Natural killer cell treated with Interleukin-12 subunit alpha and Interleukin-12 subunit beta and Interleukin-15 and Interleukin-18, amount 100 ng/mL, for 72 hours (primary cell): ENCODE data around the gene RAC3. TPM values are rescaled to one million over a fixed set of nuclear protein-coding genes. Genes with fewer than 3 reads are reported as not detected.

ENCODE experiments used
- ATAC-seq, 2 donors: fragments of 150-1000 bp; cut with Tn5 transposase in 1 of 2; sonication (Bioruptor Pico), chemical (Tn5 transposase) in 1 of 2; 2 replicates each; pipeline ENCODE4 v1.10.0; 2021
- DNase-seq: peaks from one replicate; pipeline ENCODE4 v3.0.0; 2022; ENCODE audit warnings: low spot score
- H3K27ac Mint-ChIP-seq, 2 donors: 1 replicate in 1 of 2; 2 replicates in 1 of 2; pipeline ENCODE4 v1.8.0; 2022; ENCODE audit warnings: mixed read lengths in 2 of 2, mild to moderate bottlenecking in 1 of 2, moderate library complexity in 1 of 2
- H3K27me3 Mint-ChIP-seq, 2 donors: 1 replicate in 1 of 2; 2 replicates in 1 of 2; pipeline ENCODE4 v1.8.0; 2022; ENCODE audit warnings: mixed read lengths in 2 of 2
- H3K36me3 Mint-ChIP-seq: one replicate; pipeline ENCODE4 v1.8.0; 2022; ENCODE audit warnings: mixed read lengths
- H3K4me1 Mint-ChIP-seq, 2 donors: 1 replicate in 1 of 2; 2 replicates in 1 of 2; pipeline ENCODE4 v1.8.0; 2022; ENCODE audit warnings: low read depth in 2 of 2, mixed read lengths in 2 of 2, mild to moderate bottlenecking in 1 of 2
- H3K4me3 Mint-ChIP-seq: one replicate; pipeline ENCODE4 v1.8.0; 2022; ENCODE audit warnings: mixed read lengths
- H3K9me3 Mint-ChIP-seq: 2 replicates; pipeline ENCODE4 v1.8.0; 2022; ENCODE audit warnings: mixed read lengths
- total RNA-seq, 2 donors: library from RNA; stranded (reverse); gene quantifications; one replicate each; pipeline ENCODE4 v1.2.3, GENCODE V29; 2022

The RAC3 gene
- total RNA-seq: 1 to 10 TPM; 3.0 to 6.1 TPM

GRCh38 chr17:82031303-82031884 lies at the start of gene RAC3:
Gene RAC3, plus strand, starts transcription at chr17:82031678. Its CDS starts 84 bp downstream, at chr17:82031762.
- DNase-seq: no peak
- no peaks in the 10 kb centered on the region for H3K9me3 Mint-ChIP-seq
- H3K27ac Mint-ChIP-seq: no peak within 1 kb of the TSS
- H3K27me3 Mint-ChIP-seq: no peaks in the 10 kb centered on the region
- H3K4me3 Mint-ChIP-seq: peak within 1 kb of the TSS; percentile 85
- peaks cover 11 to 13% of the 10 kb centered on the region in 2 donors for H3K4me1 Mint-ChIP-seq
- ATAC-seq: peak; percentile 7 to 28
- H3K36me3 Mint-ChIP-seq: no peaks in the 10 kb centered on the region

GRCh38 chr17:81983011-81983638 lies 48.4 kb upstream of the RAC3 start:
- H3K4me3 Mint-ChIP-seq: no peak overlapping the region
- ATAC-seq: no peak
- peaks cover 13 to 26% of the 10 kb centered on the region in 2 donors for H3K4me1 Mint-ChIP-seq
- no peak for DNase-seq
- no peak overlapping the region for H3K27ac Mint-ChIP-seq
- no peaks in the 10 kb centered on the region for H3K27me3 Mint-ChIP-seq
- no peaks in the 10 kb centered on the region for H3K9me3 Mint-ChIP-seq
- H3K36me3 Mint-ChIP-seq: peaks cover 4% of the 10 kb centered on the region

- Mint-ChIP-seq H3K4me1 (peaks cover 13 to 21% of the 10 kb centered on the region in 2 donors), H3K9me3 (no peaks in the 10 kb centered on the region), H3K4me3 (no peak overlapping the region), H3K36me3 (peaks cover 4% of the 10 kb centered on the region), H3K27me3 (no peaks in the 10 kb centered on the region), H3K27ac (no peak overlapping the region)
- ATAC-seq (no peak), DNase-seq (no peak)
Observed at GRCh38 chr17:81983639-81984373, 47.7 kb upstream of the RAC3 start.

- Mint-ChIP-seq H3K9me3 (no peaks in the 10 kb centered on the region), H3K36me3 (peaks cover 4% of the 10 kb centered on the region), H3K27ac (no peak overlapping the region), H3K27me3 (no peaks in the 10 kb centered on the region), H3K4me1 (peaks cover 6 to 13% of the 10 kb centered on the region in 2 donors), H3K4me3 (no peak overlapping the region)
- DNase-seq: no peak
- ATAC-seq: peak in 1 of 2 donors; percentile 28
Observed at GRCh38 chr17:81984773-81985410, 46.6 kb upstream of the RAC3 start.

- Mint-ChIP-seq H3K27me3 (no peaks in the 10 kb centered on the region), H3K4me3 (no peak overlapping the region), H3K36me3 (peaks cover 4% of the 10 kb centered on the region), H3K9me3 (no peaks in the 10 kb centered on the region), H3K4me1 (peaks cover 0 to 13% of the 10 kb centered on the region in 2 donors), H3K27ac (no peak overlapping the region)
- DNase-seq (no peak), ATAC-seq (no peak)
Observed at GRCh38 chr17:81986606-81987005, 44.9 kb upstream of the RAC3 start.

- no peaks in the 10 kb centered on the region for H3K9me3 Mint-ChIP-seq
- no peak overlapping the region for H3K27ac Mint-ChIP-seq
- H3K27me3 Mint-ChIP-seq: no peaks in the 10 kb centered on the region
- H3K4me1 Mint-ChIP-seq: peaks cover 0 to 13% of the 10 kb centered on the region in 2 donors
- H3K4me3 Mint-ChIP-seq: no peak overlapping the region
- ATAC-seq (no peak), DNase-seq (no peak)
- H3K36me3 Mint-ChIP-seq: peaks cover 4% of the 10 kb centered on the region
Observed at GRCh38 chr17:81987161-81987770, 44.2 kb upstream of the RAC3 start.

GRCh38 chr17:81990836-81991683 lies 40.4 kb upstream of the RAC3 start:
- ATAC-seq (no peak), DNase-seq (no peak)
- H3K4me3 Mint-ChIP-seq: no peak overlapping the region
- H3K4me1 Mint-ChIP-seq: peaks cover 0 to 9% of the 10 kb centered on the region in 2 donors
- H3K27ac Mint-ChIP-seq: no peak overlapping the region
- no peaks in the 10 kb centered on the region for H3K36me3 Mint-ChIP-seq
- no peaks in the 10 kb centered on the region for H3K27me3 Mint-ChIP-seq
- no peaks in the 10 kb centered on the region for H3K9me3 Mint-ChIP-seq

- Mint-ChIP-seq H3K36me3 (no peaks in the 10 kb centered on the region), H3K4me1 (peaks cover 0 to 6% of the 10 kb centered on the region in 2 donors), H3K4me3 (no peak overlapping the region), H3K9me3 (no peaks in the 10 kb centered on the region), H3K27ac (no peak overlapping the region), H3K27me3 (no peaks in the 10 kb centered on the region)
- no peak for DNase-seq
- no peak for ATAC-seq
Observed at GRCh38 chr17:81991684-81992305, 39.7 kb upstream of the RAC3 start.

- Mint-ChIP-seq H3K4me3 (no peak overlapping the region), H3K36me3 (no peaks in the 10 kb centered on the region), H3K9me3 (no peaks in the 10 kb centered on the region), H3K27ac (no peak overlapping the region), H3K27me3 (no peaks in the 10 kb centered on the region), H3K4me1 (peaks cover 0 to 4% of the 10 kb centered on the region in 2 donors)
- DNase-seq (no peak), ATAC-seq (no peak)
Observed at GRCh38 chr17:81992306-81993102, 39.0 kb upstream of the RAC3 start.

GRCh38 chr17:81993729-81994592 lies 37.5 kb upstream of the RAC3 start:
- H3K36me3 Mint-ChIP-seq: no peaks in the 10 kb centered on the region
- H3K27me3 Mint-ChIP-seq: no peaks in the 10 kb centered on the region
- ATAC-seq: no peak
- no peaks in the 10 kb centered on the region for H3K9me3 Mint-ChIP-seq
- no peak overlapping the region for H3K4me3 Mint-ChIP-seq
- H3K27ac Mint-ChIP-seq: no peak overlapping the region
- peaks cover 0 to 4% of the 10 kb centered on the region in 2 donors for H3K4me1 Mint-ChIP-seq
- no peak for DNase-seq

GRCh38 chr17:81994593-81995462 lies 36.6 kb upstream of the RAC3 start:
- H3K4me3 Mint-ChIP-seq: no peak overlapping the region
- H3K36me3 Mint-ChIP-seq: no peaks in the 10 kb centered on the region

More at GRCh38 chr17:81994593-81995462, 36.6 kb upstream of the RAC3 start:
- no peaks in the 10 kb centered on the region for H3K27me3 Mint-ChIP-seq
- no peak overlapping the region for H3K27ac Mint-ChIP-seq
- DNase-seq (no peak), ATAC-seq (no peak)
- H3K4me1 Mint-ChIP-seq: peaks cover 0 to 4% of the 10 kb centered on the region in 2 donors
- H3K9me3 Mint-ChIP-seq: no peaks in the 10 kb centered on the region
